Mesothelial cell of epicardium (in vitro differentiated cells): ENCODE data around the gene GRAMD4. TPM values are rescaled to one million over a fixed set of nuclear protein-coding genes. Genes with fewer than 3 reads are reported as not detected.

Source experiments
- DNase-seq, 2 experiments: peaks; one replicate each; pipeline ENCODE4 v3.0.0; 2021; ENCODE audit warnings: low spot score in 2 of 2; ENCODE audit not compliant: unreplicated experiment in 2 of 2
- H3K27ac Mint-ChIP-seq: 2 replicates; pipeline ENCODE4 v1.8.0; 2021; ENCODE audit warnings: mixed read lengths
- H3K27me3 Mint-ChIP-seq: 2 replicates; pipeline ENCODE4 v1.8.0; 2021; ENCODE audit warnings: low read depth, mixed read lengths
- H3K36me3 Mint-ChIP-seq: 2 replicates; pipeline ENCODE4 v1.8.0; 2021; ENCODE audit warnings: mixed read lengths
- H3K4me1 Mint-ChIP-seq: 2 replicates; pipeline ENCODE4 v1.8.0; 2021; ENCODE audit warnings: mixed read lengths
- H3K4me3 Mint-ChIP-seq: 2 replicates; pipeline ENCODE4 v1.8.0; 2021; ENCODE audit warnings: mild to moderate bottlenecking, moderate library complexity, mixed read lengths
- H3K9me3 Mint-ChIP-seq: 2 replicates; pipeline ENCODE4 v1.8.0; 2021; ENCODE audit warnings: mixed read lengths
- CTCF ChIP-seq: fragments of 200-600 bp; sonication (generic); IDR thresholded peaks from one replicate; pipeline ENCODE4 v1.5.0; 2021; ENCODE audit warnings: antibody characterized with exemption; ENCODE audit not compliant: unreplicated experiment
- total RNA-seq: library from RNA; stranded (reverse); gene quantifications from 3 replicates; pipeline ENCODE4 v1.2.1, GENCODE V29; 2021

The GRAMD4 gene
- total RNA-seq, 1 donor from 2014 or later: 58.3 TPM

- DNase-seq: no peak
- Mint-ChIP-seq H3K4me3 (no peak overlapping the region), H3K27me3 (no peaks in the 10 kb centered on the region), H3K27ac (peak overlapping the region; percentile 78), H3K9me3 (no peaks in the 10 kb centered on the region), H3K4me1 (peaks cover 29% of the 10 kb centered on the region), H3K36me3 (no peaks in the 10 kb centered on the region)
- no peak for TF ChIP-seq CTCF
These were observed 22.0 kb upstream of the GRAMD4 start for GRCh38 chr22:46598224-46598623.

GRCh38 chr22:46598737-46599424 is 21.3 kb upstream of the GRAMD4 start:
- Mint-ChIP-seq H3K9me3 (no peaks in the 10 kb centered on the region), H3K27ac (peak overlapping the region; percentile 78), H3K27me3 (no peaks in the 10 kb centered on the region), H3K36me3 (no peaks in the 10 kb centered on the region), H3K4me3 (no peak overlapping the region), H3K4me1 (peaks cover 31% of the 10 kb centered on the region)
- no peak for DNase-seq
- no peak for TF ChIP-seq CTCF

GRCh38 chr22:46600273-46600796 is 19.9 kb upstream of the GRAMD4 start:
- TF ChIP-seq CTCF: no peak
- DNase-seq: no peak
- Mint-ChIP-seq H3K27me3 (no peaks in the 10 kb centered on the region), H3K4me1 (peaks cover 35% of the 10 kb centered on the region), H3K9me3 (peaks cover 3% of the 10 kb centered on the region), H3K36me3 (no peaks in the 10 kb centered on the region), H3K4me3 (no peak overlapping the region), H3K27ac (no peak overlapping the region)

GRCh38 chr22:46602025-46602424 is 18.2 kb upstream of the GRAMD4 start:
- H3K4me1 Mint-ChIP-seq: peaks cover 22% of the 10 kb centered on the region
- peaks cover 4% of the 10 kb centered on the region for H3K9me3 Mint-ChIP-seq
- no peak overlapping the region for H3K27ac Mint-ChIP-seq
- no peaks in the 10 kb centered on the region for H3K27me3 Mint-ChIP-seq
- no peaks in the 10 kb centered on the region for H3K36me3 Mint-ChIP-seq
- DNase-seq: no peak
- TF ChIP-seq CTCF: no peak
- no peak overlapping the region for H3K4me3 Mint-ChIP-seq

- H3K27me3 Mint-ChIP-seq: no peaks in the 10 kb centered on the region
- H3K4me1 Mint-ChIP-seq: peaks cover 8% of the 10 kb centered on the region
- TF ChIP-seq CTCF: no peak
- no peak for DNase-seq
- peak overlapping the region; percentile 32 for H3K4me3 Mint-ChIP-seq
- H3K9me3 Mint-ChIP-seq: peaks cover 4% of the 10 kb centered on the region
- peak overlapping the region; percentile 70 for H3K27ac Mint-ChIP-seq
- no peaks in the 10 kb centered on the region for H3K36me3 Mint-ChIP-seq
These were observed 15.9 kb upstream of the GRAMD4 start for GRCh38 chr22:46604306-46604690.
